Nucleus accumbens (tissue), 56 donors: ENCODE data around the gene FAM124A.

ENCODE experiments used
- DNase-seq, 56 donors: peaks; one replicate each; lab custom pipeline; 2025; lab: John Stamatoyannopoulos, UW

Gene FAM124A

GRCh38 chr13:51218626-51219025, 3.6 kb upstream of the FAM124A start:
- DNase-seq, result no peak

DNA sequence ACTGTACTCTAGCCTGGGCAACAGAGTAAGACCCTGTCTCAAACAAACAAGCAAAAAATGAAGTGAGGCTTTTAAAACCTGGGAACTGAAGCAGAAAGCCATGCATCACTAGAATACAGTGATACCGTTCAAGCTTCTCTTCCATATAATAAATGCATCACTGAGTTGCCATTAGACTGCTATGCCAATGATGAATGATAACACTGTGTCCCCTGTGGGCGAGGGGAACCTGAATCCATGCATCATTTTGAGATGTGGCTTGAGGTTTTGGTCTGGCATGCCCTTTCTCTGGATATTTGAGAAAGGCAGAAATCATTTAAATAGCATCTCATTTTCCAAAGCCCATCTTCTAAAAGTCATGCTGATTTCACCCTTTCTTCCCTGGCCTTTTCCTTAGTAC, 1.5 kb upstream of the FAM124A start:
- no peak for DNase-seq

- DNase-seq, result no peak
Measured at GRCh38 chr13:51221108-51221507, 1.1 kb upstream of the FAM124A start.

- peak in 5 of 56 donors; percentile 41 to 71 (median 55) for DNase-seq
Measured at GRCh38 chr13:51221674-51222036, 543 bp upstream of the FAM124A start.

GRCh38 chr13:51222686-51223559, 725 bp downstream of the FAM124A start:
- peak in 13 of 56 donors; percentile 13 to 67 (median 37) for DNase-seq

DNA sequence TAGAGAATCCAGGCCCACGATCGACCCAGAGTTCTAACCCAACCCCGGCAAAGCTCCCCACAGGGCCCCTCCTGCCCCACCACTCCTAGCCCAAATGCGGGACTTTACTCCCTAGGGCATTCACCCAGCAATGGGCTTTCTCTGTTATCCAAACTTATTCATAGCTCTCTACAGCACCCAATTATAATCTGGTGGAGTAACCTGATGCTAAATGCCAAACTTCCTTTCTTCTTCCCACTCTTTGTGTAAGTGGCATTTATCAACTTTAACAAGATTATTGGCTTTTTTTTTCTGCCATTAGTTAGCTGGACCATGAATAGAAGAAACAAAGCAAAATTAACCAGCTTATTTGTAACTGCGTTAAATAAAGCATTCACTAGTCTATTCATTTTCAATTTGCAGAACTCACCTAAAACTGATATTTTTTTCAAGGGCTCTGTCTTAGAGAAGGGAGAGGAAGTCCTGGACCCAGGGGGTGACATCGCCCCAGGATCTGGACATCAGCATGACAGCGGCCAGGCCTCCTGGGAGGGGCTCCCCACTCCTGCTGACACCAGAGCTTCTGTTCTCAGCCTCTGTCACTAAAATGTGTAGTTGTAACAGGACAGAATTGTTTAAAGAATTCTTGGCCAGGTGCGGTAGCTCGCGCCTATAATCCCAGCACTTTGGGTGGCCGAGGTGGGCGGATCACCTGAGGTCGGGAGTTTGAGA, 1.5 kb downstream of the FAM124A start:
- DNase-seq, result peak in 36 of 56 donors; percentile 8 to 72 (median 51)

DNA sequence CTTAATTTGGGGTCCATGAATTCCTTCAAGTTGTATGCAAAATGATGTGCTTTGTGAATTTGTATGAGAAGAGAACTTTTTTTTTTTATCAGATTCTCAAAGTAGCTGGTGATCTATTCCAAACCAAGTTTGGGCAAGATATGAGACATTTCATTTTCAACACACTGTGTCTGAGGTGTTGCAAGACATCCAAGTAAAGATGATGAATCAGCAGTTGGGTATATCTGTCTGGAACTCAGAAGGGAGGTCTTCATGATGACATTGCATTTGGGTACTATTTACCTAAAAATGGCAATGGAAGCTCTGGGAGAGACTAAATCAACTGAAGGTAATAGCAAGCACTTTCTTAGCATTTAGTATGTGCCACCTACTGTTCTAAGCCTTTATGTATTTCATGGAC, 2.8 kb downstream of the FAM124A start:
- DNase-seq, result no peak

DNA sequence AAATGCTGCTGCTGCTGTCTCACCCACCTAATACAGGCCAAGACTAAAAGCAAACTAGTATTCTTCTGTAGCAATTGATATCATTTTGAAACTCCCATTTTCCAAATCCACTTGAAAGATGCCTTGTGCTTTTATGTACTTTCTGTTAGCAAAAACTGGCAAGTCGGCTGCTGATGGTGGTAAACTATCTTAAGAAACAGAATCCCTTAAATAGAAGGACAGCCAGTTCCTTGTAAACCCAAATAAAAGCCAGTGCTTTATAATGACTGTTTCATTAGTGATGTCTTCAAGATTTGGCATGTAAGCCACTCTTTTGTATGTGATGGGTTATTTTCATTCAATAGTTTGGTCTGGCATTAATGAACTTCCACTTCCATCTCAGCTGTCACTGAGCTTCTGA, 5.2 kb downstream of the FAM124A start:
- no peak for DNase-seq

GRCh38 chr13:51229101-51229719, 7.0 kb downstream of the FAM124A start:
- no peak for DNase-seq

DNA sequence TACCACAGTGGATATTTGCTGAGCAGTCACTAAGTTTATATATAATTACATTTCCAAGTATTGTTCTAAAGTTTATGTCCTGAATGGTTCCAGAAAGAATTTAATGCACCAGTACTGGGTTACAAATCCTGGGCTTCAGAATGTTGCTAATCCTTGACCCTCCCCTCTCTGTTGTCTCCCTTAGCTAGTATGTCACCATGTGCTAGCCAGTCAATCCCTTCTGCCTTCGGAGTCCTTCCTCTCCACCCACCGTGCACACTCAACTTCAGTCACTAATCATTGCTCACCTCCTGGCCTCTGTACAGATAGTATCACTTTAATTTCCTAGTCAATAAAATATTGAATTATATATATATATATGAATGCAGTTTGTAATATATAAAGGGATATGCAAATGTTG, 7.5 kb downstream of the FAM124A start:
- DNase-seq, result no peak

DNA sequence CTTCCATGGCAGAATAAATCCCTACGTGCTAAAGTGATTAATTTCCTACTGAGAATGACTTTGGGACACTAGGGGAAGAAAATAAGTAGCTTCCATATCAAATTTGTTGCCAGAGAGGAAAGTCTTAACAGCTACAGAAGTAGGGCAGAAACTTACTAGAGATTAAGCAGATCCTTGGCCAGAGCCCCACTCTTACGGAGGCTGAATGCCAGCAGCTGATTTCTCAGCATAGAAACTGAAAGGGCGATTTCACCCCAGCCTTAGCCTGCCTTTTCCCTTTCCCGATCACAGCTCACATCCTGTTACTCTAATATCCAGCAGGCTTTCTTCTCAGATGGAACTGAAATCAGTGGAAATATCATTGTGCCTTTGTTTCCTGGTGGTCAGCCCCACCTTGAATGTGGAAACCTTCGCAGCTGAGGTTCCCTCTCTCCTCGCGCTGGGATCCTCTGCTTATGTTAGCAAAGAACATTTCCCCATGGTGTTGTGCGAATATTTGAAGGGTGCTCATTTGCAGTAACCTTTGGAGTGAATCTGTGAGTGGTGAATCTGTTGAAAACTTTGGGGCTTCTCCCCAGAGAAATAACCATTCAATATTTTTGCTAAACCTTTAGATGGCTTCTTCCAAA, 8.4 kb downstream of the FAM124A start:
- peak in 21 of 56 donors; percentile 10 to 65 (median 37) for DNase-seq

DNA sequence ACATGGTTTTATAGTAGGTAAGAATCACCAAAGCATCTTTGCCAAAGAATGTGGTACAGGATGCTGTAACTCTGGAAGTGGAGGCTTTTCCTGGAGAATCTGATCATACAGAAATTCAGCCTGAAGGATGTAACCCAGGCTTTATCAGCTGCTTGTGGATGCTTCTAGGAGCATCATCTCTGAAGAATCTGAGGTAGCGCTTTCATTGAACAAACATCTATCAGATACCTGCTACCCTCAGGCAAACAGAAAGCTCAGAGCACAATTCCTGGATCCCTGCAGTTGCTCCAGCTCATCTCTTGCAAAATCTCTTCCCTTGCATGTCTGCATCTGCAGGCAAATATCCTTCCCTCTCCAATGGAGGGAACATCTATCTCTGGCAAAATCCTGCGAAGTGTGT, 9.3 kb downstream of the FAM124A start:
- no peak for DNase-seq

- no peak for DNase-seq
Measured at GRCh38 chr13:51232328-51232727, 10.1 kb downstream of the FAM124A start.

GRCh38 chr13:51233117-51233826, 11.1 kb downstream of the FAM124A start:
- DNase-seq, result no peak

GRCh38 chr13:51234676-51235075, 12.5 kb downstream of the FAM124A start:
- DNase-seq, result no peak

DNA sequence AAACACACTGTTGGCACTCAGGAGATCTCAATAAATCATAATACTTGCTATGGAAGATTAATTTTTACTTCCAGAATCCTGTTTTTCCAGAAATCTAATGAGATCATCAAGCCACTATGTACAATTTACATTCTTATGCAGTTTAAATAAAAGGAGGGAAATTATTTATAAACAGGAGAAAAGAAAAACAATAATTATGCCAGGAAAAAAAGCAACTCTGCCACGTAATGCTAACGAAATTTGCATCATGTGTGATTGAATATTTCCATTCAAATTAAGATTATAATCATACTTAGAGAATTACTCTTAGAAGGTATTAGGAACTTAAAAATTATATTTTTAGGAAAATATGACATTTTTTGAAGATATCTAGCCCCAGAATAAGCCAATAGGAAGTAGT, 13.0 kb downstream of the FAM124A start:
- DNase-seq, result no peak

DNA sequence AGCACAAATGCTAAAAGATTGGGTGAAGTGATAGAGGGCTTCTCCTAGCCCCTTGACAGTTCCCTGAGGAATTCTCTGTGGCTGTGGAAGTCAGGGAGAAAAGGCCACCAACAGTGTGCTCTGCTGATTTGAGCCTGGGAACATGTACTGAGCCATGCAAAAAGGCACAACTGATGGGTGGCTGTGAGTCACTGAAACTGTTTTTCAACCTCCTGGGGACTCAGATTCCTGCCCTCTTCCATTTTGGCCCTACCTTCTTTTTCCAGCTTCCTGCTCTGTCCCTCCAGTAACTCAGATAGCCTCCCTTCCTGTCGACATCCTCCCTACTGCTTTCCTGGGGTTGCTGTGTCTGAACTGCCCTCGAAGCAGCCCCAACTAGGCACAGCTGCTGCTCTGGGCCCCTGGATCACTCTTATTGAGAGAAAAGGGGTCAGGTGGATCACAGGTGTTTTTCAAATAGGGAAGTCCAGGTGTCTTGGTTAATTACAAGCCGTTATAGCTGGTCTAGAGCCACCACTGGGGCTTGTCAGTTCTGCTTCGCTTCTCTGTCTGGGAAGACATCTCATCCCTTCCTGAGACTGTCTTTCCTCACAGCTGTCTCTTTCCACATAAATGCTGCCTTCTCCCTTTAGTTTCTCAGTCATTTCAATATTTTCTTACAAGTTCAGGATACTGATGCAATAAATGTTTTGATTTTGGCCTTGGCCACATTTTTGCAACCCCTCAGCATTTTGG, 13.7 kb downstream of the FAM124A start:
- no peak for DNase-seq

DNA sequence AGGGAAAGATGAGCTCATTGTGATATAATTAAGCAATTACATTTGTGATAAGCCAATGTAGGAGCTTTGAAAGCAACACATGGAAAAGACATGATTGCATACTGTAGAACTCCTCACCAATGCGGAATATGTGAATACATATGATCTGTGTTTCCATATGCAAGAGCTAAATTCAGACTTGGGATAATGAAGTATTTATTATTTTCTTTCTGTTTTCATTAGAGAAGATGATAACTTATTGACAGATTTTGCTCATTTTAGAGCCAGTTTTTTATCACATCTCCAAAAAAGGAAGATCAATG, 14.2 kb downstream of the FAM124A start:
- DNase-seq, result no peak

GRCh38 chr13:51237386-51237785, 15.2 kb downstream of the FAM124A start:
- DNase-seq, result no peak

- no peak for DNase-seq
Measured at GRCh38 chr13:51237887-51238286, 15.7 kb downstream of the FAM124A start.
